ENCODE results near the gene FBXO2. TPM values are rescaled to one million over a fixed set of nuclear protein-coding genes. Genes with fewer than 3 reads are reported as not detected.
A peak's percentile ranks its signal among the peaks of the same experiment; 100 is the strongest.

Gene FBXO2
- total RNA-seq, 2 donors from 2014 or later = 14.1 to 16.9 TPM

DNA sequence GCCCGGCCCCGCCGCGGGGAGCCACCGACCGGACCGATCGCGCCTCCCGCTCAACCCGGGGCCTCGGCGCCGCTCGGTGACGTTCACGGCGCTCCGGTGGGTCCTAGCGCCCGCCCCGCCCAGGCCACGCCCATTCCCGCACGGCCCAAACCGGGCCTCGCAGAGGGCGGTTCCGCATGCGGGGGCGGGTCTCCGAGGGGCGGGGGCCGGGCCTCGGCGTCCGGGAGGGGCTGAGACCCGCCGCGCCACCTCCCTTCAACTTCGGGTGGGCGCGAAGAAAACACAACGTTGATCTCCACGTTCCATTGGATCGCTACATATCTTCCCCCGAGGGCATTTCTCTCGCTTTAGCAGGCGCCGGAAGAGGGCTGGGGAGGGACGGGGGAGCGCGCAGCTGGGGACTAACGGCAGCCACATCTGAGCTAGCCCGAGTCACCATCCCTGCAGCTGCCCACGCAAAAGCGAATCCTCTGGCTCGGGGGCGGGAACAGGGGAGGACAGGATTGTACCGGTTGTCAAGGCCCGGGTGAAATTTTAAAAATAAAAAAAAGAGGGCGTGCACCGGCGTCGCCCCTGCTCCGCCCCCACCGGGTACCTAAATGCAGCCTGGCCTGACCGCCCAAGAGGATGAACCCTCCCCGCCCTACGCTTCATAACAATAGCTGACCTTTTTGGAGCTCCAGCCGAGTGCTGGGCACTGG is 27.0 kb upstream of the FBXO2 start, which contains the start of gene MAD2L2:
Gene MAD2L2, minus strand, starts transcription at position 78 of the 701 bp plus-strand sequence. CDS start 547 bp downstream, outside the sequence.
- peak within 1 kb of the TSS; percentile 62 to 76 for H3K4me3 ChIP-seq
- WGBS = under 1% methylated on average over 58 of the region's 71 CpGs
- TF ChIP-seq POLR2AphosphoS5 (IDR thresholded peaks at IDR 0.05) (peak; percentile 58), POLR2A (IDR thresholded peaks at IDR 0.05) (peak; percentile 69)
- TF ChIP-seq, protein P1, sequence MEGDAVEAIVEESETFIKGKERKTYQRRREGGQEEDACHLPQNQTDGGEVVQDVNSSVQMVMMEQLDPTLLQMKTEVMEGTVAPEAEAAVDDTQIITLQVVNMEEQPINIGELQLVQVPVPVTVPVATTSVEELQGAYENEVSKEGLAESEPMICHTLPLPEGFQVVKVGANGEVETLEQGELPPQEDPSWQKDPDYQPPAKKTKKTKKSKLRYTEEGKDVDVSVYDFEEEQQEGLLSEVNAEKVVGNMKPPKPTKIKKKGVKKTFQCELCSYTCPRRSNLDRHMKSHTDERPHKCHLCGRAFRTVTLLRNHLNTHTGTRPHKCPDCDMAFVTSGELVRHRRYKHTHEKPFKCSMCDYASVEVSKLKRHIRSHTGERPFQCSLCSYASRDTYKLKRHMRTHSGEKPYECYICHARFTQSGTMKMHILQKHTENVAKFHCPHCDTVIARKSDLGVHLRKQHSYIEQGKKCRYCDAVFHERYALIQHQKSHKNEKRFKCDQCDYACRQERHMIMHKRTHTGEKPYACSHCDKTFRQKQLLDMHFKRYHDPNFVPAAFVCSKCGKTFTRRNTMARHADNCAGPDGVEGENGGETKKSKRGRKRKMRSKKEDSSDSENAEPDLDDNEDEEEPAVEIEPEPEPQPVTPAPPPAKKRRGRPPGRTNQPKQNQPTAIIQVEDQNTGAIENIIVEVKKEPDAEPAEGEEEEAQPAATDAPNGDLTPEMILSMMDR (IDR thresholded peaks at IDR 0.05) = peak in 3 of 4 experiments; percentile 5 to 9 (median 6)
- H3K27me3 ChIP-seq (replicated peaks; ENCODE audit: insufficient read depth) = no peaks in the 10 kb centered on the region
- intact Hi-C loops (cut with DNase I) = loop anchor here (5.0 kb wide), 1 partner anchor 56 kb away; the partner anchor contains the start of gene AGTRAP
- H3K36me3 ChIP-seq = no peaks in the 10 kb centered on the region
- peak within 1 kb of the TSS; percentile 79 to 80 for H3K27ac ChIP-seq
- DNase-seq (ENCODE audit: low spot score) = peak; percentile 81
- H3K4me1 ChIP-seq (replicated peaks) = peaks cover 6% of the 10 kb centered on the region
- H3K9me3 ChIP-seq = no peaks in the 10 kb centered on the region

DNA sequence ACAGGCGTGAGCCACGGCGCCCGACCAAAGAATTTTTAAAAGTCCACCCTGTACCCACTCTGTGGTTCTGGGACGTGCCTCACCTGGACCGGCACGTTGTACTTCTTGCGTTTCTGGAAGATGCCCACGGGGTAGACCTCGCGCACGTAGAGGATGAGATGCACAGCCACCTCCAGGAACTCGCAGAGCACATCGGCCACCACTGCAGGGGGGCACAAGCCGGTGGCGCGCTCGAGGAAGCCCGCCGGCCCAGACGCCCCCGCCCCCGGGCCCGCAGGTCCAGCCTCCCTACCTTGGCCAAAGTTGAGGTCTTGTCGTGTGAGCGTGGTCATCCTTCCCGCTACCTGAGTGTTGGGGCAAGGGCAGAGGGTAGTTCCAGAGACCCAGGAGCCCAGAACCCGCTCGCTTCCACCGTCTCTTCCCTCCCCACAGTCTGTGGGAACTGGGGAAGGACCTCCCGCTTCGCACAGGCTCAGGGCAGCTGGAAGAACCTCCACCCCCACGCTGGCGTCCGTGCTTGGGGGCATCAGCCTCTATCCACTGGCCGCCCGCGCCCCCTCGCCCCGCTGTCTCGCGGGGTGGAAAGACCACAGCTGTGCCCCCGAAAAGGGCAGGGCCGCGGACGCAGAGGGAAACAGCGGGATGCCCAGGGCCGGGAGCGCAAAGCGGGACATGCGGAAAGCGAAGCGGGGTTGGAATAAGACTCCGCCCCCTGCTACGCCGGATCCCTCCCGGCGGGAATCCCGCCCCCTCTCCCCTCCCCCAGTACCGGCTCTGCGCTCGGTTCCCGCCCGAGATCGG is 26.2 kb upstream of the FBXO2 start:
- no peaks in the 10 kb centered on the region for H3K9me3 ChIP-seq
- peak overlapping the region; percentile 79 to 80 for H3K27ac ChIP-seq
- TF ChIP-seq POLR2AphosphoS5 (IDR thresholded peaks at IDR 0.05) = no peak
- TF ChIP-seq POLR2A (IDR thresholded peaks at IDR 0.05) = no peak
- TF ChIP-seq, protein P1 (IDR thresholded peaks at IDR 0.05) = no peak
- peaks cover 6% of the 10 kb centered on the region for H3K4me1 ChIP-seq (replicated peaks)
- intact Hi-C loops (cut with DNase I) = loop anchor here (5.0 kb wide), 1 partner anchor 57 kb away; the partner anchor contains the start of gene AGTRAP
- H3K27me3 ChIP-seq (replicated peaks; ENCODE audit: insufficient read depth) = no peaks in the 10 kb centered on the region
- H3K4me3 ChIP-seq = peak overlapping the region; percentile 62 to 76
- DNase-seq (ENCODE audit: low spot score) = no peak
- H3K36me3 ChIP-seq = no peaks in the 10 kb centered on the region
- 6% methylated on average over 60 of the region's 65 CpGs for WGBS

DNA sequence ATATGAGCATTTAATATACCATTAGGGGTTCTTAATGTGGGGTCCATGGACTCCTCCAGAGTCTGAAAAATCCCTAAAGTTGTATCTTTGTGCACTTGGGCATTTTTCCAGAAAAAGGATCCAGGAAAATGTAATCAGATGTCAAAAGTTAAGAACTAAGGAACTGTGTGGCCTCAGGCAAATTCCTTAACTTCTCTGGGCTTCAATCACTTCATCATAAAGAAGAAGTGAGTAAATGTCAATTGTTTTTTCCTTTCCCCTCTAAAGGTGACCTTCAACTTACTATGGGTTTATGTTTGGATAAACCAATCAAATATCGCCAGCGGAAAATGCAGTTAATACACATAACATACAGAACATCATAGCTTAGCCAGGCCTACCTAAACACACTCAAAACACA is 24.2 kb upstream of the FBXO2 start:
- intact Hi-C loops (cut with DNase I) = no loop called here
- no peak for DNase-seq (ENCODE audit: low spot score)
- Histone ChIP-seq H3K9me3 (no peaks in the 10 kb centered on the region), H3K4me3 (no peak overlapping the region), H3K27me3 (replicated peaks; ENCODE audit: insufficient read depth) (no peaks in the 10 kb centered on the region), H3K4me1 (replicated peaks) (peaks cover 6% of the 10 kb centered on the region), H3K27ac (no peak overlapping the region), H3K36me3 (peaks cover 0 to 9% of the 10 kb centered on the region in 2 donors)
- TF ChIP-seq, protein P1 (IDR thresholded peaks at IDR 0.05) = no peak
- no peak for TF ChIP-seq POLR2AphosphoS5 (IDR thresholded peaks at IDR 0.05)
- no peak for TF ChIP-seq POLR2A (IDR thresholded peaks at IDR 0.05)
- WGBS = 97% methylated on average over 2 of the region's 2 CpGs

DNA sequence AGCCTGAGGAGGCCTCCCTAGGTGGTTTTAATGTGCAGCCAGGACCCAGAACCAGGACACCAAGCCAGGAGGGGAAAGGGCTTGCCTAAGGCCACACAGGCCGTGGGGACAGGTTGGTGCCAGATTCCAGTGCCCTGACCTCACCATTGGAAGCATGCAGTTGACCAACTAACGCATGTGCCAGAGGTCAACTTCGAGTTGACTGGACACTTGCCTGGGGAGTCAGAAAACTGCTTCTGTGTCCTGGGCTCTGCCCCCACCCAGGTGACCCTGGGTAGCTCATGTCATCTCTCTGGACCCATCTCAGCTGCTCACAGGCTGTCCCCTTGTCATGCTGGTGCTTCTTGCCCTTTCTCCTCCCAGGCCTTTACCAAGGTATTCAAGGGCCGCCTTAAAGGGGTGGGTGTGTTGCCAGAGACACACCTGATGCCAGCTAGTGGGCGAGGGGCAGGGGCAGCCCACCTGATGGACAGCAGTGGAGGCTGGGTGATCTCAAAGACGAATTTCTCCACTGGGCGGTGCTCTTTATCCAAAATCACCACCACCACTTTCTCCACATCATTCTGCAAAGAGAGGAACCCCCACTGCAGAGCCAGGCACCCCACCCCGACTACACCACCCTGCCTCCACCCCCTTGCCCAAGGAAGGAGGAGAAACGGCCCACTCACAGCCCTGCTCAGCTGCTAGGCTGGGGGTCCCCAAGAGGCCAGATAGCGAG is 22.3 kb upstream of the FBXO2 start:
- Histone ChIP-seq H3K9me3 (no peaks in the 10 kb centered on the region), H3K27me3 (replicated peaks; ENCODE audit: insufficient read depth) (no peaks in the 10 kb centered on the region), H3K4me1 (replicated peaks) (peaks cover 6% of the 10 kb centered on the region), H3K4me3 (no peak overlapping the region), H3K27ac (no peak overlapping the region), H3K36me3 (peaks cover 0 to 9% of the 10 kb centered on the region in 2 donors)
- TF ChIP-seq, protein P1 (IDR thresholded peaks at IDR 0.05) = no peak
- TF ChIP-seq POLR2AphosphoS5 (IDR thresholded peaks at IDR 0.05) (no peak), POLR2A (IDR thresholded peaks at IDR 0.05) (no peak)
- intact Hi-C loops (cut with DNase I) = no loop called here
- DNase-seq (ENCODE audit: low spot score) = no peak
- 79% methylated on average over 10 of the region's 10 CpGs for WGBS

Data from prostate gland (tissue), 2 donors.